Stimulated activated CD8-positive, alpha-beta memory T cell treated with anti-CD3 and anti-CD28 coated beads, Interleukin-7, amount 100 ng/mL, for 48 hours (primary cell): Measurements from ENCODE around the gene ROBO1.

Source experiments
- DNase-seq, 2 donors: peaks; one replicate each; pipeline ENCODE4 v3.0.0-alpha.2; 2020; ENCODE audit warnings: low read depth in 1 of 2; ENCODE audit errors: extremely low read depth in 1 of 2

Gene ROBO1

DNA sequence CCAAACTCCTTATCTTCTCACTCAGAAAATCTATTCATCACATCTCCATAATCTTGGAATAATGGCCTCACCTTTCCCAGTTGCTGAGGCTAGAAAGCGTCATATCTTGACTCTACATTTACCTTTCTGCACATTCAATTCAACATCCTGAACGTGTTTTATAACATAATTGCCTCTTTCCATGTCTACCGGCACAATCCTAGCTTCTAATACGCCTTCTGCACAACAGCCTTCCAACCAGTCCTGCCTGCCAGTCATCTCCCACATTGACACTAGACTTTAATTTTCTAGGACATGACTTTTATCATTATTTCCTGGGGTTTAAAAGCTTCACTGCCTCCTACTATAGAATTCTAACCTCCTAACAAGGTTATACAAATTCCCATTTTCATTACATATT lies 906.6 kb downstream of the ROBO1 start:
- no peak for DNase-seq

DNA sequence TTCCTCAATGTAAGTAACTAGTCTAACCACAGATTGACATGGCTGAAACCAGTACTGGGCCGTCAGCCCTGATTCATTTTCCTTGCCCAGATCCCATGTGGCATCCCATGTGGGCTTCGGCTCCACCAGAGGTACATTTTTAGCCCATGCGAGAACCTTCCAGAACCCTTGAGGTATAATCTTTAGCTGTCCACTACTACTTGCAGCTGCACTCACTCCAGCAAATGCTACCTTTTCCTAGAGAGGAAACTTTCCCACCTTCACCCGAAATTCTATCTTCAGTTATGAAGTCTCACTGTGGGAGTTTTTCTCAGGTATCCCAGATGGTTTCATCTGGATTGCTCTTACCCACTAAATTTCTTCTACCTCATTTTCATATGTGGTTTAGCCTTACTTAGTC lies 907.2 kb downstream of the ROBO1 start:
- DNase-seq, result no peak

DNA sequence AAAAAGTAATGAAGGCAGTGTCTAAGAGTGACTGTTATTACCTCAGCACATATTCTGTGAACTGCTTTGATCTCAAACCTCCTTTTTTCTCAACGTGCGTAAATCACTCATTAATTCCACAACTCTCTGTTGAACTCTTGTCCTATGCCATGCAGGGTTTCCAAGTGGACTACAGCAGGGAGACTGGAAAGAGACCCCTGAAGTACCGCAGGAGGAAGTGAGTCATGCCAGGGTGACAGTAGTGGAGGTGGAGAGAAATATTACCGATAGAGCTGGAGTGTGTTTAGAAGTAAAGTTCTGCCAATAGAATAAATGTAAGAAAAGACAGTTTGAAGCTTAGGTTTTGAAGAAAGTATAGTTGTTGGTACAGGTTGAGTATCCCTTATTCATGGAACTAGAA lies 908.9 kb downstream of the ROBO1 start:
- no peak for DNase-seq

DNA sequence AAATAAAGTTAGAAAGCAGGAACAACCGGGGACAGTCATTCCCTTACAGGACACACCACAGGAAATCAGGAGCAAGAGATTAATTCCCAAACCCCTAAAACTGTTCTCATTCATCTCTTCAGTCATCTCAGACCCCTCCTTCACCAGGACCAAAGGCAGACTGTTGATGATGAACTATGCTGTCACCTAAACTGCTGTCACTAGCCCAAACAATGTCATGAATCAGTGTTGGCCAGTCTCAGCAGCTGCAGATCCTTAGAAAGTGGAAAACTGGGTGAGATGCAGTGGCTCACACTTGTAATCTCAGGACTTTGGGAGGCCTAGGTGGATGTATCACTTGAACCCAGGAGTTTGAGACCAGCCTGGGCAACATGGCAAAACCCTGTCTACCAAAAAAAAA lies 909.6 kb downstream of the ROBO1 start:
- no peak for DNase-seq

DNA sequence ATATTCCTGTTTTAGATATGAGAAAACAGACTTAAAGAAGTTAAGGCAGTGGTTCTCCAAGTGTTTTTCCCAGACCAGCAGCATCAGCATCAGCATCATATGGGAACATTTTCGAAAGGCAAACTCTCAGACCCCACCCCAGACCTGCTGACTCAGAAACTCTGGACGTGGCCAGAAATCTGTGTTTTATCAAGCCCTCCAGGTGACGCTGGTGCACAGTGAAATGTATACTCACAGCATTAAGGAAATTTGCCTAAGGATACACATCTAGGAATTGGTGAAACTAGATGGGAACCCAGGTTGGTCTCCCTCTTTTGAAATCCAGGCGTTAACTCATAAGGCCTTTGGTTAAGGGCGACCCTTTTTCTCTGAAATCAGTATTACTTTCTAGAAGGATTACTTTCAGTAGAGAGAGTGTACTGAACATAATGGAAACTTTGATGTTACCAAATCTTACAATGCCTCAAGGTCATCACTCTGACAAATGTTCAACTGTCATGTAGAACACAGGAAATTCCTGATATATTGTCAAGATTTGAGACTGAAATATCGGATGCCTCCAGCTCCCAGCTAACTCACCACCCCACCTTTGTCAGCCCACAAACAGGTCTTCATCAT lies 910.2 kb downstream of the ROBO1 start:
- DNase-seq, result no peak

DNA sequence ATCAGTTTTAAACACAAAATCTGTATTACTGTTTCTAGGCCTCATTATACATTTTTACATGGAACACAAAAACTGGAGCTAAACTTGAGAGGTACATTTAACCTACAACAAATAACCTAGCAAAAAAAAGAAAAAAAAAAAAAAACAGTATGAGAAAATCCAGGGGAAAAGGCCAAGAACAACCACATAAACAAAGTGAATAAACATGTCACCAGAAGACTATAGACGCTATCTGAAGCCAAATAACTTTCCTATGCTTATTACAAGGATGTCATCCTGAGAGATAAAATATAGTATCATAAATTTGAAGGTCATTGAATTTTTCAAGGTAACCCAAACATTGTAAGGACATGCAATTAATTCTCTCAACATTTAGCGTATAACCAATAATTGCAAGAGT lies 911.6 kb downstream of the ROBO1 start:
- DNase-seq, result no peak

DNA sequence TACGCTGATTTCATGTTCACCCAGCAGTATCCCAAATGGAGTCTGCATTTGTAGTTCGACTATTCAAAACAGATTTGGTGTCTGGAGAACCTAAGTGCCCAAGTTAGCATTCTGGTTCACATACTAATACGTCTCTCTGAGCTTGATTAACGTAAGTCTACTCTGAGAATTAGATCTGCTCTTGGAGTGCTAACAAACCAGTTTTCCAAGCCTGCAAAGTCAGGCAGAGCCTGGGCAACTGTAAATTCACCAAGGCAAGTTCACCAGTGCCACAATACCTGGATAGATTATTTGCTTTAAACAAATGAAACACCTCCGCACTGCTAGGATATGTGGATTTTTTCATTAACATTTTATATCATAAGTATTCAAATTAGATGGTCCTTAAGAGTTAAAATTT lies 912.6 kb downstream of the ROBO1 start:
- no peak for DNase-seq

DNA sequence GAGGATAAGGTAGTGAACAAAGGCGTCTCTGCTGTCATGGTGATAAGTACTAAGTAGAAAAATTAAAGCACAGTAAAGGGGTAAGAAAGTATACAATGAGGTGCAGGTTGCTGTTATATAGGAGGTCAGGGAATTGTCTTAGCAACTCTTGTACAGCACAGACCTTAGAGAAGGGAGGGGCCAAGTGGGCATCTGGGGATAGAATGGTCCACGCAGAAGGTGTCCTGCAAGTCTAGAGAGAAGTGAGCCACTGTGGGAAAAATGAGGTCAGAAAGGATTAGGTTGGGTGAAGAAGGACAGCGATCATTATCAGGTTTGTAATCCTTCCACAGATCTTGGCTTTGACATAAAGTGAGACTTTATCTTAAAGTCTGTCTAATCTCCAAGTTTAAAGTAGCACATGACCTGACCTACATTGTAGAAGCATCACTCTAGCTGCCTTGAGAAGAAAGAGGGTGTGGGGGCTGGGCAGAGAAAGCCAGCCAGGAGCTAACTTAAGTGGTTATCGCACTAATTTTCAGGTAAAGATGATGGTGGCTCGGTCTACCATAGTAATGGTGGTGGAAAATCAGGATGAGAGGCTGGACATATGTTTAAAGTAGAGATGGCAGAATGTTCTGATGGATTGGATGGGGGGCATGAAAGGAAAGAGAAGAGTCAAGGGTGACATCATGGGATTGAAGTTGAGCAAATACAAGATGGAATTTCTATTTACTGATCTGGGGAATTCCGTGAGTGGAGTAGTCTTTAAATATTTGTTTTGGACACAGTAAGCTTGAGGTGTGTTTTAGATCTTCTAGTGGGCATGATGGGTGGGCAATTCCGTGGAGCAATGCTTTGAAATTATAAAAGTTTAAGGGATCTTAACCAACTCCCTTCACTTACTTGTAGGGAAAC lies 919.2 kb downstream of the ROBO1 start:
- no peak for DNase-seq

DNA sequence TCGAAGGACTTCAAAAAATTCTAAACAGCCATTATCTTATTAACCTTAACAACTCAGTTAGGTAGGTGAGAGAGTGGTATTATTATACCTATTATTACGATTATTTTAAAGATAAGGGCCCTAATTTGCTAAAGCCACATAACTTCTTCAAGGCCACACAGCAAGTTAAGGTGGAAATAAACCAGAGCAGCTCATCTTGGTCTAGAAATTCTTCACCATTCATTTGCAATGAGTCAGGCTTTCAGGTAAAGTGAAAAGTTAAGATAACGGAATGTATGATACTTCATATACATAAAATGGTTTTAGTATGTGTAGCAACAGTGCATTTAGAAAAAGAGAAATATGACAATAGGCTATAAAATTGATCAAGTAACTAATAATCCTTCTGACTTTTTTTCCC lies 920.2 kb downstream of the ROBO1 start:
- no peak for DNase-seq

DNA sequence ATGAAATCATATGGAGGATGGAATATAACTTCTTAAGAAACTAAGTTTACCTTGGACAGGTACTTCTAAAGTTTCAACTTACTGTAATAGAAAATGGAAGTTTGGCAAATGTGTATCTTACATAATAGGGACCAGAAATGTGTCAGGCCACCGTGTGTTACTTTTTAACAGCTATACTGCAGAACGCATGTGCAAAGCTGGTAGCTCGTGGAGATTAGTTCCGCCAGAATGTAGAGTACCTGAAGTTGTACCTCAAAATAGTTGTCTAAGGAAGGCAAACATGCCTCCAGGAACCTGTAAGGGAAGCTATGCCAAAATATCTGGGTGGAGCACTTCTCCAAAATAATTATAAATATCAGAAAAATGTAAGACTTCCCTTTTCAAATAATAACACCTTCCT lies 920.6 kb downstream of the ROBO1 start:
- DNase-seq, result no peak

DNA sequence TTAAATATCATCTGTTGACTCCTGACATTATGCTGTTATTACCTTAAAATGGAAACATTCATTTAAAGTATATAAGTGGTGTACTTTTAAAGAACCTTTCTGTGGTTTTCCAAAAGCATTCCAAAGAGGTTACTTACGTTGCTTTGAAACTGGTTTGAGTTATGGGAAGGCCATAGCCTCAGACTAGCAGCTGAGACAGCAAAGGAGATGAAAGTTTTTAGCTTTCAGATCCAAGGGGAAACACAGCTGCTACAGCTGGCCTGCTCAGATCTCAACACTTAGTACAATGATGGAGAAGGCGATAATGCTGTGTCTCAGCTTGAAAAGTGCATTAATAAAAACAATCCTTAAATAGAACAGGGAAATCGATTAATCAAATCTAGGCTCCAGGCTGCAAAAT lies 921.1 kb downstream of the ROBO1 start:
- no peak for DNase-seq

DNA sequence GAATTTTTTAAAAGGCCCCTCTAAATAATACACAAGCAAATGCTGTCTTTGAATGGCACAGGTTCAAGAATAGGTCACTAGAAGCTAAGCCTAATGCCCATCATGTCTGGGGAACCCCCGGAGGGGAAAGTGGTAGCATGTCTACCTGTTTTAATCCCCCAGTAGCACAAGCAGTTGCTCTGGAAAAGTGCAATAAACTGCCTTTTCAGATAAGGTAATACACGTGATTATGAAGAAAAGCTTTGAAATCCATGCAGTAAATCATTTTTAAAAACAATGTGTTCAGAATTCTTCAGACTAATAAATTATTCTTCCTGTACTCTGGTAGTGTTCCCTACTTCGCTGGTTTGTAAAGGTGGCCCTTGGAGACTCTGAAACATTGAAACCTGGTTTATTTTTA lies 922.2 kb downstream of the ROBO1 start:
- DNase-seq, result no peak

DNA sequence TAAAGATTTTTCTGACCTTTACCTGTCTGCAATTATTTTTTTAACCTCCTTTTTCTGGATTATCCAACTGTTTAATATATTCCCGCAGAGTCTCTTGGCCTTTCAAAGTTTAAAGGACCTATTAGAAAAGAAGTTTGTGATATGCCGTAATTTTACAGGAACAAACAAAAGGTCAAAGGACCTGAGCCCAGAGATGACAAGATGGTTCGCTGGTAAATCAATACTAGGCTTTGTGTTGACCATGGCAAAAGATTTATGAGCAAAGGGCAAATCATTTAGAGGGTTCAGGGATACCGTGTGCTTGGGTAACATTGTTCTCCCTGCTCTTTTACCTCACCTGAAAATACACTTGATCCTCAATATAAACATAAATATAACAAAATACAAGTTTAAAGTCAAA lies 923.5 kb downstream of the ROBO1 start:
- no peak for DNase-seq

DNA sequence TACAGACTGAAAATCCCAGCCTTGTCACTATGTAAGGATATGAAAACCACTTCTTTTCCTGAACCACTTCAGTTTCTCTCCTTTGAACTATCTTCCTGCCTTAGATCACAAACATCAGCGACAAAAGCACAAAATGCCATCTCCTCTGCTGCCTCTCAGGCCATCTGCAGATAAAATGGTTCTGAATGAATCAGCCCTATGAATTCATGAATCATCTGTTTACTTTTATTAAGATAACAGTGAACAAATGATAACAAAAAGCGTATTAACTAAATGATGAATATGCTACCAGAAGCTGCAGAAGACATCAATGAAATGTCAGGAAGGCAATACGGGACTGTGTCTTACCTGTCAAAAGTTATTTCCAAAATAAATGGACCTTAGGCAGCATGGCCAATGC lies 928.1 kb downstream of the ROBO1 start:
- DNase-seq, result no peak

DNA sequence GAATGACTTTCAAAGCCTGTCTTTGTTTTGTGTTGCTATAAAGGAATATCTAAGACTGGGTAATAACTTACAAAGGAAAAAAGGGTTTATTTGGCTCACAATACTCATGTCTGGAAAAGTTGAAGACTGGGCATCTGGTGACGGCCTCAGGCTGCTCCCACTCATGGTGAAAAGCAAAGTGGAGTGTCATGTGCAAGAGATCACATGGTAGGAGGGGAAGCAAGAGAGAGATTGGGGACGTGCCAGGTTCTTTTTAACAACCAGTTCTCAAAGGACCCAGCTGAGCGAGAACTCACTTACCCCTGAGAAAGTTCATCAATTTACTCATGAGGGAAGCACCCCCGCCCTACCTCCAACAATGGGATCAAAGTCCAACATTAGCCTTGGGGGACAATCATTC lies 929.4 kb downstream of the ROBO1 start:
- no peak for DNase-seq

DNA sequence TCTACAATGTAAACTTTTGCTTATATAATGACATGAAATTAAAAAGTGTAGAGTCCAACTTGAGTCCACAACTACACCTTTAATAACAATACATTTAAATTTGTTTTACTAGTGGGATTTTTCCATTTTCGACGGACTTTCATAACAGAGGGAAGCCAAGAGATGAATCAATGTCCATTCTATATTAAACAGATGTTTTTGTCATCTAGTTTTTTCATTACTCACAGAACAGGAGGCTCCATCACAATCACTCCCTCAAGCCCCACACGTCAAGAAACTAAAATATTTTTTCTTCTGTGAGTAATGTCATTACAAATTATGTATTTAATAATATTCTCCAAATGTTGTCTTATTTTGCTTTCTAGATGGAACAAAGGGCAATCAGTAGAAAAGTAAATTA lies 932.9 kb downstream of the ROBO1 start:
- DNase-seq, result no peak

DNA sequence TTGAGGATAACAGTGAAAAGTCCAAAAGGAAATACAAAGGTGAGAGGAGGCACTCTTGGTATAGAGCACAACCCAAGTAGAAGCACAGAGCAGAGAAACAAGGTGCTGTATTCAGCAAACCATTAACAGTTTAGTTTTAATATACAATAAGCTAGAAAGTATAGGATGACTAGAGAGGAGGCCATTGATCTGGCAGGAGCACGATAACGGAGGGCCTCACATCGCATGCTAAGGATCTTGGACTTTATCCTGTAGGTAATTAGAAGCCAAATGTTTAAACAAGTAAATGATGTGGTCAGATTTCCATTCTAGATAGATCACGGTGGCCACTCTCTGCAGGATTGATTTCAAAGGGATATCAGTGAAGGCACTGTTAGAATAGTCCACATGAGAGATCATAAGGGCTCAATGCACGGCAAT lies 935.0 kb downstream of the ROBO1 start:
- no peak for DNase-seq

DNA sequence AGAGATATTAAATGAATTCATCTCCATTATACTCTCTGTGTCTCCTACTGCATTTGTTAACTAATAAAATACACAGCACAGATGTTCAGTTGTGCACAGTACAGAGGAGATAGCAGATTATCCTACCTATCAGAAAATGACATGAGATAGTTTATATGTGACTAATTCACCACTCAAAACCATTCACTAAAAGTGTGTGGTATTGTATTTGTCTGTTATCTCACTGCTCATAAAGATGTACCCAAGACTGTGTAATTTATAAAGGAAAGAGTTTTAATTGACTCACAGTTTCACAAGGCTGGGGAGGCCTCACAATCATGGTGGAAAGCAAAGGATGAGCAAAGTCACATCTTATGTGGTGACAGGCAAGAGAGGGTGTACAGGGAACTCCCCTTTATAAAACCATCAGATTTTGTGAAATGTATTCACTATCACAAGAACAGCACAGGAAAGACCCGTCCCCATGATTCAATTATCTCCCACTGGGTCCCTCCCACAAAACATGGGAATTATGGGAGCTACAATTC lies 936.3 kb downstream of the ROBO1 start:
- DNase-seq, result no peak

DNA sequence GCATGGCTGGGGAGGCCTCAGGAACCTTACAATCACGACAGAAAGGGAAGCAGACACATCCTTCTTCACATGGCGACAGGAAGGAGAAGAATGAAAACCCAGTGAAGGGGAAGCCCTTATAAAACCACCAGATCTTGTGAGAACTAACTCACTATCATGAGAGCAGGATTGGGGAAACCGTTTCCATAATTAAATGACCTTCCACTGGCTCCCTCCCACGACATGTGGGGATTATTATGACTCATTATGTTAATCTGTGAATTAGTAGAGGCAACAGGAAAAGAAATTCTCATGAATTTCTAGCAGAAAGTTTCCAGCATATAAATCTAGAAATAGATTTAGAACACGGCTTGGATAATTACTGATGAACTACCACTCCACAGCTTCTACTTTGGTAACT lies 937.3 kb downstream of the ROBO1 start:
- no peak for DNase-seq

DNA sequence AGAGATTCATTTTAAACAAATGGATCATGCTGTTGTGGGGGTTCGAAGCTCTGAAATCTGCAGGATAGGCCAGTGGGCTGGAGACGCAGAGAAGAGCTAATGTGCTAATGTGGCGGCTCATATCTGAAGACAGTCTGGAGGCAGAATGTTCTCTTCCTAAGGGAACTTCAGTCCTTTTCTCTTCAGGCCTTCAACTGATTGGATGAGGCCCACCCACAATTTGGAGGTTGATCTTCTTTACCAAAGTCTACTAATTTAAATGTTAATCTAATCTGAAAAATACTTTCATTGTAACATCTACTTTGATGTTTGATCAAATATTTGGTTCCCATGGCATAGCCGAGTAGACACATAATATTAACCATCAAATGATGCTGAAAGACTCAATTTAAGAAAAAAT lies 940.2 kb downstream of the ROBO1 start:
- DNase-seq, result no peak

DNA sequence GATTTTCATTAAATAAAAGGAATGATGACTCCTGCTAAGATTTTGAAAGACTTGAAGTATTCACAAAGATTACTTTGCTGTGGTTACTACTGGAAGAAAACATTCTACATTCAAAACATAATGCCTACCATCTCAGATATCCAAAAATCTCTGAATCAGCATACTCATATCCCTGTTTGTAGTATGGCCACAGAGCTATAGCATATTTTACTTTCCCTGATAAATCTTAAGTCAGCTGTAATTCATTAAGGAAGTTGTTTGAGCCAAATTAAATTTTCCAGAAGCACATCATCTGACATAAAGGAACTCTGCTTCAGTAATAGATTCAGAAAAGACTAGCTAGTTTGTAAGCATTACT lies 942.0 kb downstream of the ROBO1 start:
- no peak for DNase-seq

DNA sequence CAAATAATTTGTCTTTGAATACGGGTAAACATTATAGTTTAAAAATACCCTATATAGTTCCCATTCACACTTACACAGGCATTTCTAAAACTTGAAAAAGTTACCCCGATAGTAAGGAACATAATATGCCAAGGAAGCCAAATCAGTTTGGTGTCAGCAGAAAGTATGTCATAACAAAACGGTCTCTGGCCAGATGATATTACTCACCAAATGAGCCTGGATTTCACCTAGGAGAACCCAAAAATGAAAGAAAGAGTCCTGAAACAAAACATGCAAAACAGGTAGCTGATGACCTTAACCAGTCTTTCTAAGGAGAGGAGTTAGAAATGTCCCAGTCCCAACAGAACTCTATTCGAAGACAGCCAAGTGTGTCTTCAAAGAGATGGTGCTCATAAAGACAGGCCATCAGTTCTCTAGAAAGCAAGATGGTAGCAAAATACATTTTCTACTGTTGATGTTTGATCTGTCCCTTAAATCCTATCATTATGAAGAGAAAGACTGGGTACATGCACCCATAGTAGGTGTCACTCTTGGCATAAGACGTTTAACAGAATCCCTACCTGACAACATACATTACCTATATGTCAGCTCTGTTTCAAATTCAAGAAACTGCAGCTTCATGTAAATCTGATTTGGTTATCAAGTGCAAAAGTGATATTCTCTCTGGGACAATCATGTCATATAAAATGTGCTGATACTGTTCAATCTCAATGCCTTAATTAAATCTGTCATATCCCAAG lies 942.5 kb downstream of the ROBO1 start:
- DNase-seq, result no peak
